HFFc6 (cell line): ENCODE data around the gene GPRC5D. TPM values are rescaled to one million over a fixed set of nuclear protein-coding genes. Genes with fewer than 3 reads are reported as not detected.

Source experiments
- DNase-seq: peaks from one replicate; pipeline ENCODE4 v3.0.0-alpha.2; 2018
- H3K27ac Mint-ChIP-seq: 2 replicates; pipeline ENCODE4 v1.8.0; 2020; ENCODE audit warnings: mild to moderate bottlenecking, mixed read lengths
- H3K27me3 Mint-ChIP-seq: 2 replicates; pipeline ENCODE4 v1.8.0; 2021; ENCODE audit warnings: mild to moderate bottlenecking, moderate library complexity, mixed read lengths; ENCODE audit not compliant: insufficient read depth
- H3K36me3 Mint-ChIP-seq: 2 replicates; pipeline ENCODE4 v1.8.0; 2021; ENCODE audit warnings: low read depth, mixed read lengths
- H3K4me1 Mint-ChIP-seq: 2 replicates; pipeline ENCODE4 v1.8.0; 2020; ENCODE audit warnings: low read depth, mixed read lengths
- H3K4me3 Mint-ChIP-seq: 2 replicates; pipeline ENCODE4 v1.8.0; 2020; ENCODE audit warnings: mild to moderate bottlenecking, moderate library complexity, mixed read lengths
- H3K9me3 Mint-ChIP-seq: 2 replicates; pipeline ENCODE4 v1.8.0; 2020; ENCODE audit warnings: mild to moderate bottlenecking, mixed read lengths
- total RNA-seq, 6 experiments: library from RNA; stranded (reverse); fragmentation: NEBNext Ultra II Directional; extraction: Animal tissue kit (Norgen Biotek cat#: 25700); gene quantifications; 2 replicates in 1 of 6; 3 replicates in 5 of 6; pipeline ENCODE4 v1.2.3, GENCODE V29; 2021
- TF ChIP-seq, protein P1 (sequence below): fragments of 200-600 bp; sonication (generic); IDR thresholded peaks from 2 replicates; pipeline ENCODE4 v1.5.0; 2021; ENCODE audit warnings: antibody characterized with exemption, mild to moderate bottlenecking

The GPRC5D gene
- total RNA-seq, 6 experiments from 2014 or later: not detected

DNA sequence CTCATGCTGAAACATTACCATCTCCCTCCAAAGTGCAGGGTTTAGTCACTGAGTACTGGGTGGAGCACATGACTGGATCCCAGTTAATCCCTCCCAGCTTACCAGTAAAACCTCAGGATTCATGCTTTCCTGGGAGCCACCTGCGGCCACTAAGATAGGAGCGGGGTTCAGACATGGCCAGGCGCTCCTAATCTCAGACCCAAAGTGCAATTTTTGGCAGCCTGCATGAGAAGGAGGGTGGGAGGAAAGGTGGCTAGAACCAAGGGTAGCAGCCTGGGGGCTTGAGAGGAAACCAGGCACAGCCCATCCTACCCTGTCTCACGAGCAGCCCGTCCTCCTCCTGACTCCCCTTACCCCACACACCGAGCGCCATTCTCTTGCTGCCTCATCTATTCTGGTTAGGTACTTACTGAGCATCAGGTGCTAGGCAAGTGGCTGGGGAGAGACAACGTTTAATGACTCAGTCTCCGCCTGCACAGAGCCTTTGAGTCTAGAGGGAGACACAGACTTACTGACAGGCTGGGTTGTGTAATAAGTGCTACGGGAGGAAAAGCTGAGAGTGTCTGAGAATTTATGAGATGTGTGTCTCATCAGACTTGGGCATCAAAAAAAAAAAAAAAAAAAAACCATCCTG is 50.7 kb downstream of the GPRC5D start:
- peak; percentile 94 for DNase-seq
- Mint-ChIP-seq H3K36me3 (peaks cover 28% of the 10 kb centered on the region), H3K9me3 (no peaks in the 10 kb centered on the region; the same call in 1 of the 2 replicates), H3K4me3 (peak overlapping the region; percentile 71), H3K4me1 (peaks cover 85% of the 10 kb centered on the region), H3K27ac (peak overlapping the region; percentile 88), H3K27me3 (peaks cover 13% of the 10 kb centered on the region; the same call in 1 of the 2 replicates)
- TF ChIP-seq, protein P1, sequence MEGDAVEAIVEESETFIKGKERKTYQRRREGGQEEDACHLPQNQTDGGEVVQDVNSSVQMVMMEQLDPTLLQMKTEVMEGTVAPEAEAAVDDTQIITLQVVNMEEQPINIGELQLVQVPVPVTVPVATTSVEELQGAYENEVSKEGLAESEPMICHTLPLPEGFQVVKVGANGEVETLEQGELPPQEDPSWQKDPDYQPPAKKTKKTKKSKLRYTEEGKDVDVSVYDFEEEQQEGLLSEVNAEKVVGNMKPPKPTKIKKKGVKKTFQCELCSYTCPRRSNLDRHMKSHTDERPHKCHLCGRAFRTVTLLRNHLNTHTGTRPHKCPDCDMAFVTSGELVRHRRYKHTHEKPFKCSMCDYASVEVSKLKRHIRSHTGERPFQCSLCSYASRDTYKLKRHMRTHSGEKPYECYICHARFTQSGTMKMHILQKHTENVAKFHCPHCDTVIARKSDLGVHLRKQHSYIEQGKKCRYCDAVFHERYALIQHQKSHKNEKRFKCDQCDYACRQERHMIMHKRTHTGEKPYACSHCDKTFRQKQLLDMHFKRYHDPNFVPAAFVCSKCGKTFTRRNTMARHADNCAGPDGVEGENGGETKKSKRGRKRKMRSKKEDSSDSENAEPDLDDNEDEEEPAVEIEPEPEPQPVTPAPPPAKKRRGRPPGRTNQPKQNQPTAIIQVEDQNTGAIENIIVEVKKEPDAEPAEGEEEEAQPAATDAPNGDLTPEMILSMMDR: no peak

DNA sequence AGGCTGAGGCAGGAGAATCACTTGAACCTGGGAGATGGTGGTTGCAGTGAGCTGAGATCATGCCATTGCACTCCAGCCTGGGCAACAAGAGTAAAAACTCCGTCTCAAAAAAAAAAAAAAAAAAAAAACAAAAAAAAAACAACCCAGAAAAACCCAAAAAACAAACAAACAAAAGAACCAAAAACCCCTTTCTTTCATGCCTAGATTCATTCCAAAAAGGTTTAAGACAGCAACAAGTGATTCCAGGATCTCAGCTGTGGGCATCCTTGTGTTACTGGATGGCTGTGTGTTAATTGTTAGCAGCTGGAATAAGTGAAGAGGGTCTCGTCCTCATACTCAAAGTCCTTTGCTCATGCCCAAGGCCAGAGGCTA is 51.2 kb downstream of the GPRC5D start:
- H3K4me3 Mint-ChIP-seq: peak overlapping the region; percentile 71
- H3K27me3 Mint-ChIP-seq: peaks cover 8% of the 10 kb centered on the region; the same call in 1 of the 2 replicates
- H3K4me1 Mint-ChIP-seq: peaks cover 87% of the 10 kb centered on the region
- no peaks in the 10 kb centered on the region; the same call in 1 of the 2 replicates for H3K9me3 Mint-ChIP-seq
- peaks cover 23% of the 10 kb centered on the region for H3K36me3 Mint-ChIP-seq
- H3K27ac Mint-ChIP-seq: peak overlapping the region; percentile 88
- TF ChIP-seq, protein P1: no peak
- DNase-seq: no peak

DNA sequence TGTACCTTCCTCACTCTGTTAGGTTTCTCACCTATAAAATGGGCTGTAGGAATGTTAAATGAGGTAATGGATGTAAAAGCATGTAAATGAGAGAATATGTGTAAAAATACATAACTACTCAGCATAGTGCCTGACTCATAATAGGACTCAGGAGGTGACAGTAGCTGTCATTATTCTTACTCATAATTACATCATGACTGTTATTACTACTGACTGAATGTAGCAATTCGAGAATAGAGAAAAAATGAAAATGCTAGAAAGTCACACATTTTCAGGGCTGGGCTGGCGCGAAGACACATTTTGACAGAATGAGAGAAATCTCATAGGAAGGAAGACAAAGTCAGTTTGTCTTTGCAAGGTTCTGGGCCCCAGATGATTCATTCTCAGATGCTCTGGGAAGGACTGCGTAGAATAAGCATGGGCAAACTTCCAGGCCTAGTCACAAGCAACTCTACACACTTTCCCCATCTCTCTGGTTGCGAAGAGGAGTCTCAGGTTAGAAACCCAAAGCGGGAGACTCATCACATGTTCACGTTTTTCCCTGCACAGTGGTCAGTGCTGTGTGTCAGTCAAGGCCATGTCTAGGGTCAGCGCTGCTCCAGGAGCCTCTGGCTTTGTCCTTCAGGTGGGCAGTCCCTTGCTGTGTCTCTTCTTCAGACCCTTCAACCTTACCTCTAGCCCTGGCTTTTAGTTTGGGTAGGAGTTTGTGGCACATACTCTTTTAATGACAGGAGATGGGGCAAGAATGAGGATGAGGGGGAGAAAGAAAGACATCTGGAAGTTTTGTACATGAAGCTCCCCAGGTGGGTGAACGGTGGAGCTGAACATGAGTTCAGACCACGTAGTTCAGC is 52.2 kb downstream of the GPRC5D start:
- DNase-seq: peak; percentile 95
- Mint-ChIP-seq H3K9me3 (no peaks in the 10 kb centered on the region), H3K27me3 (peaks cover 7% of the 10 kb centered on the region; the same call in 1 of the 2 replicates), H3K4me3 (peak overlapping the region; percentile 71), H3K36me3 (peaks cover 19% of the 10 kb centered on the region), H3K4me1 (peaks cover 89% of the 10 kb centered on the region), H3K27ac (peak overlapping the region; percentile 88)
- TF ChIP-seq, protein P1: no peak

DNA sequence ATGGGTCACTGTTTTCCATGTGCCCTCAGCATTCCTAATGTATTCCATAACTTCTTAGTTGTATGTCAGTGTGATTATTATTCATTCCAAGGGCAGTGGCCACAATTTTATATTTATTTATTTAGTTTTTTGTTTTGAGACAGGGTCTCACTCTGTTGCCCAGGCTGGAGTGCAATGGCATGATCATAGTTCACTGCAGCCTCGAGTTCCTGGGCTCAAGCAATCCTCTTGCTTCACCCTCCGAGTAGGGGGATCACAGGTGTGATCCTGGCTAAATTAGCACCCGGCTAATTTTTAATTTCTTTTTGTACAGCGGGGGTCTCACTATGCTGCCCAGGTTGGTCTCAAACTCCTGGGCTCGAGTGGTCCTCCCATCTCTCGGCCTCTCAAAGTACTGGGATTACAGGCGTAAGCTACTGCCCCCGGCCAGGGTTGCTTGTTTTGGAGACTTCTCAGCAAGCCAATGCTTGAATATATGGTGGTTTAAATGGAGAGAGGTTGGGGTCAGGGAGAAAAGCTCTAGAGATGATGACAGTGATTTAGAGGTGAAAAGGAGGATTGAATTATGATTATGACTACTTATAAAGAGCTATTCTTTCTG is 53.0 kb downstream of the GPRC5D start:
- no peak for DNase-seq
- Mint-ChIP-seq H3K36me3 (peaks cover 21% of the 10 kb centered on the region), H3K4me3 (peak overlapping the region; percentile 71; the same call in 1 of the 2 replicates), H3K27me3 (peaks cover 6% of the 10 kb centered on the region; the same call in 1 of the 2 replicates), H3K4me1 (peaks cover 89% of the 10 kb centered on the region), H3K27ac (peak overlapping the region; percentile 88), H3K9me3 (no peaks in the 10 kb centered on the region)
- TF ChIP-seq, protein P1: no peak

DNA sequence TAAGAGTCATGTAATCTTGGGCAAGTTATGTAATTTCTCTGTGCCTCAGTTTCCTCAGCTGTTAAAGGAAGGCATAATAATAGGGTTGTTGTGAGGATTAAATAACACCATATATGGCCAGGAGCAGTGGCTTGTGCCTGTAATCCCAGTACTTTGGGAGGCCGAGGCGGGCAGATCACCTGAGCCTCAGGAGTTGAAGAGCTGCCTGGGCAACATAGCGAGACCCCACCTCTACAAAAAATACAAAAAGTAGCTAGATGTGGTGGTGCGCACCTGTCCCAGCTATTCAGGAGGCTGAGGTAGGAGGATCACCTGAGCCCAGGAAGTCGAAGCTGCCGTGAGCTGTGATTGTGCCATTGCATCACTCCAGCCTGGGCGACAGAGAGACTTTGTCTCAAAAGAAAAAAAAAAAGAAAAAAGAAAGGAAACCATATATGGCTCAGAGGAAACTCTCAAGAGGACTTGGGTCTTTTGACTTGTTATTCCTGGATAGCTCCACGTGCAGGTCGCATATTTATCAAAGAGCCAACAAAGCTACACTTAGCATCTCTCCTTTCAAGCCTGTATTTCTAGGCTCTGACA is 53.7 kb downstream of the GPRC5D start:
- no peak for DNase-seq
- H3K4me3 Mint-ChIP-seq: no peak overlapping the region; the same call in 1 of the 2 replicates
- peaks cover 28% of the 10 kb centered on the region for H3K36me3 Mint-ChIP-seq

More for the DNA sequence above, 53.7 kb downstream of the GPRC5D start:
- H3K9me3 Mint-ChIP-seq: no peaks in the 10 kb centered on the region
- H3K4me1 Mint-ChIP-seq: peaks cover 87% of the 10 kb centered on the region
- H3K27ac Mint-ChIP-seq: peak overlapping the region; percentile 73
- TF ChIP-seq, protein P1: no peak
- H3K27me3 Mint-ChIP-seq: peaks cover 6% of the 10 kb centered on the region; the same call in 1 of the 2 replicates
